GM12878 (cell line): ENCODE data around the gene ARRDC5. TPM values are rescaled to one million over a fixed set of nuclear protein-coding genes. Genes with fewer than 3 reads are reported as not detected.

Experiments
- ATAC-seq: fragments of 200-7000 bp; cut with Tn5 transposase; 3 replicates; pipeline ENCODE4 v1.9.1; 2020; ENCODE audit warnings: mild to moderate bottlenecking, moderate library complexity
- BruUV-seq: library from RNA; stranded (reverse); fragments of 400-500 nt; replicated peaks from 2 replicates; lab custom pipeline; 2021; lab: Mats Ljungman, UMichigan
- CTCF ChIA-PET: fragments of 300-600 bp; sonication (Branson Sonifier 250); formaldehyde crosslinking; extraction: SDS; loops from one replicate; lab custom pipeline; 2021; ENCODE audit warnings: inconsistent platforms; lab: Yijun Ruan, JAX
- POLR2A ChIA-PET: fragments of 350-600 bp; formaldehyde crosslinking; extraction: SDS; loops from one replicate; lab custom pipeline; 2021; ENCODE audit warnings: inconsistent platforms; lab: Charles Lee
- RAD21 ChIA-PET: fragments of 300-600 bp; sonication (Branson Sonifier 250); formaldehyde crosslinking; loops from one replicate; lab custom pipeline; 2023; ENCODE audit warnings: antibody characterized with exemption; ENCODE audit not compliant: unreplicated experiment; lab: Charles Lee
- SMC1A ChIA-PET: fragments of 300-600 bp; sonication (Branson Sonifier 250); formaldehyde crosslinking; loops from one replicate; lab custom pipeline; 2023; ENCODE audit not compliant: unreplicated experiment, uncharacterized antibody; lab: Charles Lee
- DNase-seq: peaks from one replicate; pipeline ENCODE4 v3.0.0-alpha.2; 2011; ENCODE audit warnings: low read depth, low spot score
- FAIRE-seq: peaks from 3 replicates; lab custom pipeline; 2011; peaks lifted over from hg19 to GRCh38; lab: Jason Lieb, UNC
- H2AFZ ChIP-seq: 2 replicates; pipeline ENCODE4 v1.6.0; 2011; ENCODE audit warnings: low read depth, low read length, control low read depth; ENCODE audit not compliant: control insufficient read depth
- H3K27ac ChIP-seq: 2 replicates; pipeline ENCODE4 v1.5.1; 2011; ENCODE audit warnings: control low read depth; ENCODE audit not compliant: control insufficient read depth, insufficient read depth
- H3K27me3 ChIP-seq, 2 experiments: replicated peaks in 1 of 2; 2 replicates each; pipeline versions ENCODE4 v1.6.0 to v1.6.1; 2011; ENCODE audit warnings: low read length in 1 of 2; ENCODE audit not compliant: control insufficient read depth in 2 of 2, insufficient read depth in 2 of 2
- H3K36me3 ChIP-seq, 2 experiments: 2 replicates each; pipeline ENCODE4 v1.5.1; 2011; ENCODE audit warnings: low read length in 1 of 2; ENCODE audit not compliant: control insufficient read depth in 2 of 2, insufficient read depth in 2 of 2
- H3K4me1 ChIP-seq: 2 replicates; pipeline ENCODE4 v1.6.1; 2011; ENCODE audit warnings: mild to moderate bottlenecking, low read length, moderate library complexity, mixed read lengths; ENCODE audit not compliant: control insufficient read depth, insufficient read depth
- H3K4me2 ChIP-seq: 2 replicates; pipeline ENCODE4 v1.6.0; 2011; ENCODE audit warnings: control low read depth; ENCODE audit not compliant: control insufficient read depth, insufficient read depth
- H3K4me3 ChIP-seq: fragments of 200-600 bp; sonication (generic); 2 replicates; pipeline ENCODE4 v1.5.1; 2016
- H3K79me2 ChIP-seq: 2 replicates; pipeline ENCODE4 v1.6.0; 2011; ENCODE audit warnings: low read length; ENCODE audit not compliant: control insufficient read depth, insufficient read depth
- H3K9ac ChIP-seq: 2 replicates; pipeline ENCODE4 v1.8.0; 2011; ENCODE audit warnings: low read length, control low read depth, mixed read lengths; ENCODE audit not compliant: control insufficient read depth, insufficient read depth
- H3K9me3 ChIP-seq: replicated peaks from 3 replicates; pipeline ENCODE4 v1.5.1; 2011; ENCODE audit warnings: mild to moderate bottlenecking, low read length; ENCODE audit not compliant: control insufficient read depth, insufficient read depth
- H4K20me1 ChIP-seq: 2 replicates; pipeline ENCODE4 v1.6.0; 2011; ENCODE audit not compliant: control insufficient read depth, insufficient read depth
- BCL11A ChIP-seq: IDR thresholded peaks from 2 replicates; pipeline ENCODE4 v1.6.1; 2011; ENCODE audit warnings: low read depth, low read length
- CEBPB ChIP-seq, 2 experiments: fragments of 150-350 bp in 1 of 2; IDR thresholded peaks; 2 replicates each; pipeline ENCODE4 v1.6.1; 2012 to 2014; ENCODE audit warnings: low read depth in 2 of 2, low read length in 2 of 2, borderline replicate concordance in 1 of 2, inconsistent platforms in 1 of 2
- E2F8 ChIP-seq: fragments of 450-650 bp; IDR thresholded peaks from 2 replicates; pipeline ENCODE4 v1.6.1; 2018; ENCODE audit warnings: mild to moderate bottlenecking, low read depth, moderate library complexity; ENCODE audit not compliant: partially characterized antibody
- EP300 ChIP-seq, 2 experiments: fragments of 150-350 bp in 1 of 2; IDR thresholded peaks; 2 replicates each; pipeline ENCODE4 v1.6.1; 2011 to 2012; ENCODE audit warnings: low read depth in 2 of 2, low read length in 2 of 2, borderline replicate concordance in 1 of 2, improper control_type of control experiment in 1 of 2, inconsistent platforms in 1 of 2; ENCODE audit not compliant: control insufficient read depth in 1 of 2
- HDAC2 ChIP-seq: fragments of 200-600 bp; sonication (generic); IDR thresholded peaks from 2 replicates; pipeline ENCODE4 v1.6.1; 2017
- KDM1A ChIP-seq: fragments of 200-600 bp; sonication (generic); IDR thresholded peaks from 2 replicates; pipeline ENCODE4 v1.6.1; 2016; ENCODE audit warnings: borderline replicate concordance
- PKNOX1 ChIP-seq: fragments of 450-650 bp; IDR thresholded peaks from 2 replicates; pipeline ENCODE4 v1.6.1; 2016; ENCODE audit warnings: mild to moderate bottlenecking
- PML ChIP-seq: IDR thresholded peaks from 2 replicates; pipeline ENCODE4 v1.6.1; 2012; ENCODE audit warnings: low read length, inconsistent platforms
- RB1 ChIP-seq: fragments of 450-650 bp; formaldehyde crosslinking; IDR thresholded peaks from 2 replicates; pipeline ENCODE4 v1.6.1; 2017; ENCODE audit warnings: mild to moderate bottlenecking, borderline replicate concordance
- STAT3 ChIP-seq: IDR thresholded peaks from 2 replicates; pipeline ENCODE4 v1.6.1; 2011; ENCODE audit warnings: low read depth, low read length, improper control_type of control experiment
- WRNIP1 ChIP-seq: IDR thresholded peaks from 2 replicates; pipeline ENCODE4 v1.6.1; 2011; ENCODE audit warnings: low read depth, low read length, improper control_type of control experiment, borderline replicate concordance
- ZBTB40 ChIP-seq: fragments of 450-650 bp; IDR thresholded peaks from 2 replicates; pipeline ENCODE4 v1.6.1; 2016; ENCODE audit warnings: mild to moderate bottlenecking, moderate library complexity, borderline replicate concordance
- ZNF622 ChIP-seq: fragments of 450-650 bp; IDR thresholded peaks from 2 replicates; pipeline ENCODE4 v1.6.1; 2017; ENCODE audit warnings: mild to moderate bottlenecking, inconsistent platforms
- WGBS: methylation state at CpG from one replicate; pipeline ENCODE4 v1.1.6; 2016; ENCODE audit warnings: low lambda C conversion rate; ENCODE audit not compliant: insufficient replicate concordance, insufficient coverage; ENCODE audit errors: missing lambda C conversion rate; 5-methylcytosine and 5-hydroxymethylcytosine counted together
- in situ Hi-C: fragments of 300-500 bp; cut with MboI; formaldehyde crosslinking; loops from 9 replicates; pipeline ENCODE4 v1.14.3; 2018; ENCODE audit warnings: mixed read lengths
- intact Hi-C: fragments of 100-400 bp; cut with micrococcal nuclease; formaldehyde crosslinking; loops from one replicate; pipeline ENCODE4 v1.14.2; 2022; ENCODE audit not compliant: unreplicated experiment
- polyA plus RNA-seq, 11 experiments: library from polyadenylated mRNA; depleted of rRNA in 4 of 11; unstranded in 6 of 11; stranded (reverse) in 5 of 11; fragments of >200 nt; fragmentation: Nextera tagmentation in 4 of 11; fragmentation: Illumina TruSeq in 1 of 11; extraction: Ambion mirVana in 4 of 11; extraction: Trizol in 1 of 11; gene quantifications; 1 replicate in 1 of 11; 2 replicates in 10 of 11; pipeline versions ENCODE4 v1.2.1 to v1.2.3, GENCODE V29; 2011 to 2016; ENCODE audit warnings: inconsistent platforms in 2 of 11, missing spikeins in 2 of 11, low read depth in 1 of 11
- total RNA-seq, 4 experiments: library from RNA; depleted of rRNA in 3 of 4; stranded (reverse); fragments of >200 nt in 3 of 4; fragmentation: Illumina TruSeq in 1 of 4; extraction: Trizol in 1 of 4; gene quantifications; 2 replicates each; pipeline versions ENCODE4 v1.2.1 to v1.2.3, GENCODE V29; 2013 to 2021
- TF ChIP-seq, protein P1 (sequence below): fragments of 450-650 bp; IDR thresholded peaks from 2 replicates; pipeline ENCODE4 v1.6.1; 2018; ENCODE audit warnings: borderline replicate concordance, mild to moderate bottlenecking; ENCODE audit not compliant: partially characterized antibody

Gene ARRDC5
- total and polyA plus RNA-seq, 10 of the 15 experiments (the other 5 are each of a cell fraction or from before 2014, with no cell fraction given), result 0.03 to 0.38 (median 0.12) TPM; not detected in 2

DNA sequence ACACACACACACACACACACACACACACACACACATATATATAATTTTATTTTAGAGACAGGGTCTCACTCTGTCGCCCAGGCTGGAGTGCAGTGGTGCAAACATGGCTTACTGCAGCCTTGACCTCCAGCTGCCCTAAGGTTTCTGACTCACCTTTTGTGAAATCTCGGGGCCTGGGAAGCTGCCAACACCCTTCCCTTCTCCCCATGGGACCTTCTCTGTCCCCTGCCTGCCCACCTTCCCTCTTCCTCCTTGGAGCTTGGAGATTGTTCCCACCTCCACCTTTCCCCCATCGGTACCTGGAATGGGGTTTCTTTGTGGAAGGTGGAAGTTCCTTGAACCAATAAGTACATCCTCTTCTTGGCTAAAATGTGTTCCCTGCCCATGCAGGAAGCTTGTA, 6.3 kb downstream of the ARRDC5 start:
- in situ Hi-C loops (no loop called here), intact Hi-C loops (no loop called here)
- SMC1A ChIA-PET, result interaction anchor here (0.6 to 0.9 kb wide), 2 partner anchors 17 to 129 kb away, joined by 4 read pairs; no protein-coding TSS in a partner anchor
- no peaks in the 10 kb centered on the region for H3K4me1 ChIP-seq
- POLR2A ChIA-PET, result no interaction called here
- no peak overlapping the region for H3K9ac ChIP-seq
- H3K9me3 ChIP-seq, result no peaks in the 10 kb centered on the region
- RAD21 ChIA-PET, result no interaction called here
- no peak for FAIRE-seq
- ATAC-seq, result no peak
- H2AFZ ChIP-seq, result no peak overlapping the region
- 14% methylated on average over 3 of the region's 3 CpGs for WGBS
- no peak overlapping the region for H3K4me3 ChIP-seq
- no peaks in the 10 kb centered on the region for H3K79me2 ChIP-seq
- no peaks in the 10 kb centered on the region for H4K20me1 ChIP-seq
- CTCF ChIA-PET, result interaction anchor here (0.8 kb wide), 1 partner anchor 92 kb away, joined by 4 read pairs; no protein-coding TSS in a partner anchor
- no peak overlapping the region for H3K27ac ChIP-seq
- no peaks in the 10 kb centered on the region for H3K27me3 ChIP-seq
- no peak overlapping the region for H3K4me2 ChIP-seq
- no TSS peak for BruUV-seq
- no peaks in the 10 kb centered on the region for H3K36me3 ChIP-seq
- no peak for DNase-seq
- TF ChIP-seq STAT3, result no peak
- no peak for TF ChIP-seq ZBTB40
- no peak for TF ChIP-seq PML
- TF ChIP-seq E2F8, result no peak
- TF ChIP-seq ZNF622, result no peak
- TF ChIP-seq PKNOX1, result no peak
- no peak for TF ChIP-seq WRNIP1
- no peak for TF ChIP-seq CEBPB (IDR thresholded peaks at IDR 0.05; ENCODE audit: borderline replicate concordance in 1 of 2, low read depth in 2 of 2, low read length in 2 of 2)
- no peak for TF ChIP-seq BCL11A
- TF ChIP-seq KDM1A, result no peak
- no peak for TF ChIP-seq HDAC2
- TF ChIP-seq, protein P1, sequence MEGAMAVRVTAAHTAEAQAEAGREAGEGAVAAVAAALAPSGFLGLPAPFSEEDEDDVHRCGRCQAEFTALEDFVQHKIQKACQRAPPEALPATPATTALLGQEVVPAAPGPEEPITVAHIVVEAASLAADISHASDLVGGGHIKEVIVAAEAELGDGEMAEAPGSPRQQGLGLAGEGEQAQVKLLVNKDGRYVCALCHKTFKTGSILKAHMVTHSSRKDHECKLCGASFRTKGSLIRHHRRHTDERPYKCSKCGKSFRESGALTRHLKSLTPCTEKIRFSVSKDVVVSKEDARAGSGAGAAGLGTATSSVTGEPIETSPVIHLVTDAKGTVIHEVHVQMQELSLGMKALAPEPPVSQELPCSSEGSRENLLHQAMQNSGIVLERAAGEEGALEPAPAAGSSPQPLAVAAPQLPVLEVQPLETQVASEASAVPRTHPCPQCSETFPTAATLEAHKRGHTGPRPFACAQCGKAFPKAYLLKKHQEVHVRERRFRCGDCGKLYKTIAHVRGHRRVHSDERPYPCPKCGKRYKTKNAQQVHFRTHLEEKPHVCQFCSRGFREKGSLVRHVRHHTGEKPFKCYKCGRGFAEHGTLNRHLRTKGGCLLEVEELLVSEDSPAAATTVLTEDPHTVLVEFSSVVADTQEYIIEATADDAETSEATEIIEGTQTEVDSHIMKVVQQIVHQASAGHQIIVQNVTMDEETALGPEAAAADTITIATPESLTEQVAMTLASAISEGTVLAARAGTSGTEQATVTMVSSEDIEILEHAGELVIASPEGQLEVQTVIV, result no peak
- no peak for TF ChIP-seq RB1
- TF ChIP-seq EP300 (IDR thresholded peaks at IDR 0.05; ENCODE audit: borderline replicate concordance in 1 of 2, control insufficient read depth in 1 of 2, low read depth in 2 of 2, low read length in 2 of 2), result no peak
